Tibial nerve (tissue), 4 donors: ENCODE measurements around the gene AP3S2.

Source experiments
- EP300 ChIP-seq, 2 donors: sonication (generic); formaldehyde crosslinking; IDR thresholded peaks; one replicate each; pipeline ENCODE4 v1.6.1; 2017; ENCODE audit warnings: antibody characterized with exemption in 2 of 2, mild to moderate bottlenecking in 1 of 2
- POLR2A ChIP-seq, 2 donors: fragments of 450-650 bp; IDR thresholded peaks; one replicate each; pipeline ENCODE4 v1.6.1; 2017; ENCODE audit warnings: antibody characterized with exemption in 2 of 2, mild to moderate bottlenecking in 2 of 2, moderate library complexity in 2 of 2
- TF ChIP-seq, protein P1 (sequence below), 5 experiments: fragments of 200-600 bp in 3 of 5; fragments of 450-650 bp in 2 of 5; sonication (generic) in 3 of 5; IDR thresholded peaks; one replicate each; pipeline ENCODE4 v1.5.1; 2016 to 2019; ENCODE audit warnings: antibody characterized with exemption in 5 of 5, mild to moderate bottlenecking in 3 of 5, moderate library complexity in 2 of 5

GRCh38 chr15:89814112-89814742, 79.6 kb downstream of the AP3S2 start:
- TF ChIP-seq, protein P1, sequence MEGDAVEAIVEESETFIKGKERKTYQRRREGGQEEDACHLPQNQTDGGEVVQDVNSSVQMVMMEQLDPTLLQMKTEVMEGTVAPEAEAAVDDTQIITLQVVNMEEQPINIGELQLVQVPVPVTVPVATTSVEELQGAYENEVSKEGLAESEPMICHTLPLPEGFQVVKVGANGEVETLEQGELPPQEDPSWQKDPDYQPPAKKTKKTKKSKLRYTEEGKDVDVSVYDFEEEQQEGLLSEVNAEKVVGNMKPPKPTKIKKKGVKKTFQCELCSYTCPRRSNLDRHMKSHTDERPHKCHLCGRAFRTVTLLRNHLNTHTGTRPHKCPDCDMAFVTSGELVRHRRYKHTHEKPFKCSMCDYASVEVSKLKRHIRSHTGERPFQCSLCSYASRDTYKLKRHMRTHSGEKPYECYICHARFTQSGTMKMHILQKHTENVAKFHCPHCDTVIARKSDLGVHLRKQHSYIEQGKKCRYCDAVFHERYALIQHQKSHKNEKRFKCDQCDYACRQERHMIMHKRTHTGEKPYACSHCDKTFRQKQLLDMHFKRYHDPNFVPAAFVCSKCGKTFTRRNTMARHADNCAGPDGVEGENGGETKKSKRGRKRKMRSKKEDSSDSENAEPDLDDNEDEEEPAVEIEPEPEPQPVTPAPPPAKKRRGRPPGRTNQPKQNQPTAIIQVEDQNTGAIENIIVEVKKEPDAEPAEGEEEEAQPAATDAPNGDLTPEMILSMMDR (IDR thresholded peaks at IDR 0.05) = no peak
- TF ChIP-seq POLR2A (IDR thresholded peaks at IDR 0.05) (no peak), EP300 (IDR thresholded peaks at IDR 0.05) (no peak)
